PFSK-1 (cell line): ENCODE results near the gene DNAJA4.

Experiments used
- FOXP2 ChIP-seq: optimal IDR thresholded peaks from 2 replicates; pipeline ENCODE3; 2011; ENCODE audit warnings: borderline replicate concordance, control low read depth, inconsistent platforms; ENCODE audit not compliant: insufficient read depth; ENCODE audit errors: extremely low read length, extremely low read depth
- POLR2AphosphoS5 ChIP-seq: IDR thresholded peaks from 2 replicates; pipeline ENCODE4 v1.6.1; 2012; ENCODE audit warnings: low read depth, mild to moderate bottlenecking, control low read depth, low read length, moderate library complexity
- SIN3A ChIP-seq: IDR thresholded peaks from 2 replicates; pipeline ENCODE4 v1.6.1; 2012; ENCODE audit warnings: mild to moderate bottlenecking, low read length, moderate library complexity, borderline replicate concordance; ENCODE audit not compliant: insufficient read depth
- TAF1 ChIP-seq: IDR thresholded peaks from 2 replicates; pipeline ENCODE4 v1.6.1; 2012; ENCODE audit warnings: low read length, control low read depth, borderline replicate concordance; ENCODE audit not compliant: insufficient read depth
- TF ChIP-seq, protein P1 (sequence below), 2 experiments: IDR thresholded peaks; 2 replicates each; pipeline versions ENCODE4 v1.6.1 to v1.8.0; 2011 to 2012; ENCODE audit warnings: low read depth in 2 of 2, low read length in 2 of 2, control low read depth in 1 of 2, inconsistent platforms in 1 of 2, mild to moderate bottlenecking in 1 of 2, moderate library complexity in 1 of 2; ENCODE audit not compliant: insufficient read depth in 1 of 2

DNAJA4 gene

DNA sequence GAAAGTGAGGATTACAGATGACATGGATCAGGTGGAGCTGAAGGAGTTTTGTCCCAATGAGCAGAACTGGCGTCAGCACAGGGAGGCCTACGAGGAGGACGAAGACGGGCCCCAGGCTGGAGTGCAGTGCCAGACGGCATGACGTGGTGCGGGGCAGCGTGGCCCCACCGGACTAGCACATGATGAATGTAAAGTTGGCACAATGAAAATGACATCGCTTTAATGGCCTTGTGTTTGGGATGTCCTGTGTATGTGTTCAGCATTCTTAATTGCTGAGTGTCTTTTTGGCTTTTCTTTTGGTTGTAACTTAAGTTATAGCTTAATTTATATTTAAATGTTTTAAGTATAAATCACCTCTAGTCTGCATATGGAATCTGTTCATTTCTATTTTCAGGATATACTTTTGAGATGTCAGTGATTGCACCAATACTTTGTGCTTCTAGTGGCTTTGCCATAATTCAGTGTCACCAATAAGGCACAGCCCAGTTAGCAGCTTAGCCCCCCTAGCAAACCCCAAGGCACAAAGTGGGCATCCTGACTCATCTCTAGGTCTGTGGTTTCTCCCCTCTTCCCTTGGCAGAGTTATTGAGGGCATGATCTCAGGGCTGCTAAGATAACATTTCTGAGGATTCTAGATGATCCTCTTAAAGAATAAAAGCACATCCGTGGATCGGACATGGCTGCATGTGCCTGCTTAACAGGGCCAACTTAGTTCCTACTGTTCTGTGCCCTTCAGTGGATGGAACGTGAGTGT lies 16.1 kb downstream of the DNAJA4 start:
- no peak for TF ChIP-seq POLR2AphosphoS5
- no peak for TF ChIP-seq TAF1
- TF ChIP-seq, protein P1, sequence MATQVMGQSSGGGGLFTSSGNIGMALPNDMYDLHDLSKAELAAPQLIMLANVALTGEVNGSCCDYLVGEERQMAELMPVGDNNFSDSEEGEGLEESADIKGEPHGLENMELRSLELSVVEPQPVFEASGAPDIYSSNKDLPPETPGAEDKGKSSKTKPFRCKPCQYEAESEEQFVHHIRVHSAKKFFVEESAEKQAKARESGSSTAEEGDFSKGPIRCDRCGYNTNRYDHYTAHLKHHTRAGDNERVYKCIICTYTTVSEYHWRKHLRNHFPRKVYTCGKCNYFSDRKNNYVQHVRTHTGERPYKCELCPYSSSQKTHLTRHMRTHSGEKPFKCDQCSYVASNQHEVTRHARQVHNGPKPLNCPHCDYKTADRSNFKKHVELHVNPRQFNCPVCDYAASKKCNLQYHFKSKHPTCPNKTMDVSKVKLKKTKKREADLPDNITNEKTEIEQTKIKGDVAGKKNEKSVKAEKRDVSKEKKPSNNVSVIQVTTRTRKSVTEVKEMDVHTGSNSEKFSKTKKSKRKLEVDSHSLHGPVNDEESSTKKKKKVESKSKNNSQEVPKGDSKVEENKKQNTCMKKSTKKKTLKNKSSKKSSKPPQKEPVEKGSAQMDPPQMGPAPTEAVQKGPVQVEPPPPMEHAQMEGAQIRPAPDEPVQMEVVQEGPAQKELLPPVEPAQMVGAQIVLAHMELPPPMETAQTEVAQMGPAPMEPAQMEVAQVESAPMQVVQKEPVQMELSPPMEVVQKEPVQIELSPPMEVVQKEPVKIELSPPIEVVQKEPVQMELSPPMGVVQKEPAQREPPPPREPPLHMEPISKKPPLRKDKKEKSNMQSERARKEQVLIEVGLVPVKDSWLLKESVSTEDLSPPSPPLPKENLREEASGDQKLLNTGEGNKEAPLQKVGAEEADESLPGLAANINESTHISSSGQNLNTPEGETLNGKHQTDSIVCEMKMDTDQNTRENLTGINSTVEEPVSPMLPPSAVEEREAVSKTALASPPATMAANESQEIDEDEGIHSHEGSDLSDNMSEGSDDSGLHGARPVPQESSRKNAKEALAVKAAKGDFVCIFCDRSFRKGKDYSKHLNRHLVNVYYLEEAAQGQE (IDR thresholded peaks at IDR 0.05; ENCODE audit: insufficient read depth in 1 of 2, low read depth in 2 of 2, low read length in 2 of 2) = no peak
- no peak for TF ChIP-seq SIN3A
- TF ChIP-seq FOXP2 = no peak

GRCh38 chr15:78282324-78282723 lies 18.0 kb downstream of the DNAJA4 start:
- TF ChIP-seq POLR2AphosphoS5 = no peak
- TF ChIP-seq TAF1 = no peak
- TF ChIP-seq SIN3A = no peak
- no peak for TF ChIP-seq FOXP2

DNA sequence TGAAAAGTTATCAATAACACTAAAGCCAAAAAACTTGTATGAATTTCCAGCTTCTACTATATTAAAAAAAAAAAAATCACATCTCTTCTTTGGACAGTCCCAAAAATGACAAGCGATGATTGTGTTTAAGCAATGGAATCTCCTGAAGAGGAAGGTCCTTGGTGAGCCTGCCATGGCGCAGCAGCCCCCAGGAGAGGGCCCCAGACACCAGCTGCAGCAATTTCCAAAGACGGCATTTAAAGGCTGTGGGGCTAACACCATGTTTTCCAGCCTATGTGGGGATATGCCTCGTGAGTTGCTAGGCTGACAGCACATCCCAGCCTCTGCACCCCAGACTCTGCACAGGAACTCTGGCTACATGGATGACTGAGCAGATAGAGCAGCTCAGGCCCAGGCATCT lies 20.4 kb downstream of the DNAJA4 start:
- TF ChIP-seq TAF1 (no peak), POLR2AphosphoS5 (no peak), SIN3A (no peak)
- TF ChIP-seq, protein P1 (IDR thresholded peaks at IDR 0.05; ENCODE audit: insufficient read depth in 1 of 2, low read depth in 2 of 2, low read length in 2 of 2) = no peak

GRCh38 chr15:78290222-78290621 lies 25.9 kb downstream of the DNAJA4 start:
- TF ChIP-seq TAF1 = no peak
- no peak for TF ChIP-seq POLR2AphosphoS5
- TF ChIP-seq FOXP2 = no peak
- no peak for TF ChIP-seq SIN3A
- TF ChIP-seq, protein P1 (IDR thresholded peaks at IDR 0.05; ENCODE audit: insufficient read depth in 1 of 2, low read depth in 2 of 2, low read length in 2 of 2) = no peak

DNA sequence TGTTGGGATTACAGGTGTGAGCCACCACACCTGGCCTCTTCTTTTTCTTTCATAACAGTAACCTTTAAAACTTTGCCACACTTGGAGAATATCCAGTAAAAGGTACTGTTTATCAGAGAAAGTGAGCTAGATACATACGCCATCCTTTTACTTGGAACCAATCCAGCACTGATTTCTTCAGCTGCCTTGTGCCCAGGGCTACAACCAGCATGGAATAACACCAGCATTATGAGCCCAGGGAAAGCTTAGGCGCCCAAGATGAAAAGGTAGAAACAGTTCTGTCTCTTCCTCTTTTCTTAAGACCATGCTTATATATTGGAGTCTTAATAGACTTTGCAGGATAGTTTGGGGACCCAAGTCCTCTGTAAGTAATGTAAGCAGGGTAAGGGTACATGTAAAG lies 26.7 kb downstream of the DNAJA4 start:
- TF ChIP-seq, protein P1 (IDR thresholded peaks at IDR 0.05; ENCODE audit: insufficient read depth in 1 of 2, low read depth in 2 of 2, low read length in 2 of 2) = no peak
- TF ChIP-seq POLR2AphosphoS5 (no peak), FOXP2 (no peak), SIN3A (no peak), TAF1 (no peak)
